PFSK-1 (cell line): ENCODE data around the gene NDEL1.

Source experiments
- POLR2AphosphoS5 ChIP-seq: IDR thresholded peaks from 2 replicates; pipeline ENCODE4 v1.6.1; 2012; ENCODE audit warnings: low read depth, mild to moderate bottlenecking, control low read depth, low read length, moderate library complexity
- TAF1 ChIP-seq: IDR thresholded peaks from 2 replicates; pipeline ENCODE4 v1.6.1; 2012; ENCODE audit warnings: low read length, control low read depth, borderline replicate concordance; ENCODE audit not compliant: insufficient read depth
- TF ChIP-seq, protein P1 (sequence below), 2 experiments: IDR thresholded peaks; 2 replicates each; pipeline versions ENCODE4 v1.6.1 to v1.8.0; 2011 to 2012; ENCODE audit warnings: low read depth in 2 of 2, low read length in 2 of 2, control low read depth in 1 of 2, inconsistent platforms in 1 of 2, mild to moderate bottlenecking in 1 of 2, moderate library complexity in 1 of 2; ENCODE audit not compliant: insufficient read depth in 1 of 2

DNA sequence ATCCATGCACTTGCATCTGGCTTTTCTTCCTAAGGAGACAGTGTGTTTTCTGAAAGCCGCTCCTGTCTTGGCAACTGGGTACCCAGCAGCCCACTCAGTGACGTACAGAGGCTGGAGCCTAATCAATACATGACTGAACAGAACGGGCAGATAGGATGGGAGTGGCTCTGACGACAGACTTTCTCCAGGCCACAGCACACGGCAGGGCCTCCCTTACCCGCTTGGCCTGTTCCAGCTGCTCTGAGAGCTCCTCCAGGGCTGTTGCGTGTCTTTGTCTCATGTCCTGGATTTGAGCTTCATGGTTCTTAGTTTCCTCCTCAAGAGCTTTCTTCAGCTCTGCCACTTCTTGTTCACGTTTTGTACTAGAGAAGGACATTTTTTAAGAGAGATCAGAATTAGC, 64.9 kb downstream of the NDEL1 start:
- TF ChIP-seq POLR2AphosphoS5 (no peak), TAF1 (no peak)
- TF ChIP-seq, protein P1, sequence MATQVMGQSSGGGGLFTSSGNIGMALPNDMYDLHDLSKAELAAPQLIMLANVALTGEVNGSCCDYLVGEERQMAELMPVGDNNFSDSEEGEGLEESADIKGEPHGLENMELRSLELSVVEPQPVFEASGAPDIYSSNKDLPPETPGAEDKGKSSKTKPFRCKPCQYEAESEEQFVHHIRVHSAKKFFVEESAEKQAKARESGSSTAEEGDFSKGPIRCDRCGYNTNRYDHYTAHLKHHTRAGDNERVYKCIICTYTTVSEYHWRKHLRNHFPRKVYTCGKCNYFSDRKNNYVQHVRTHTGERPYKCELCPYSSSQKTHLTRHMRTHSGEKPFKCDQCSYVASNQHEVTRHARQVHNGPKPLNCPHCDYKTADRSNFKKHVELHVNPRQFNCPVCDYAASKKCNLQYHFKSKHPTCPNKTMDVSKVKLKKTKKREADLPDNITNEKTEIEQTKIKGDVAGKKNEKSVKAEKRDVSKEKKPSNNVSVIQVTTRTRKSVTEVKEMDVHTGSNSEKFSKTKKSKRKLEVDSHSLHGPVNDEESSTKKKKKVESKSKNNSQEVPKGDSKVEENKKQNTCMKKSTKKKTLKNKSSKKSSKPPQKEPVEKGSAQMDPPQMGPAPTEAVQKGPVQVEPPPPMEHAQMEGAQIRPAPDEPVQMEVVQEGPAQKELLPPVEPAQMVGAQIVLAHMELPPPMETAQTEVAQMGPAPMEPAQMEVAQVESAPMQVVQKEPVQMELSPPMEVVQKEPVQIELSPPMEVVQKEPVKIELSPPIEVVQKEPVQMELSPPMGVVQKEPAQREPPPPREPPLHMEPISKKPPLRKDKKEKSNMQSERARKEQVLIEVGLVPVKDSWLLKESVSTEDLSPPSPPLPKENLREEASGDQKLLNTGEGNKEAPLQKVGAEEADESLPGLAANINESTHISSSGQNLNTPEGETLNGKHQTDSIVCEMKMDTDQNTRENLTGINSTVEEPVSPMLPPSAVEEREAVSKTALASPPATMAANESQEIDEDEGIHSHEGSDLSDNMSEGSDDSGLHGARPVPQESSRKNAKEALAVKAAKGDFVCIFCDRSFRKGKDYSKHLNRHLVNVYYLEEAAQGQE (IDR thresholded peaks at IDR 0.05; ENCODE audit: insufficient read depth in 1 of 2, low read depth in 2 of 2, low read length in 2 of 2), result no peak
